Measurements from ENCODE around the gene MARCHF2.

Gene MARCHF2

DNA sequence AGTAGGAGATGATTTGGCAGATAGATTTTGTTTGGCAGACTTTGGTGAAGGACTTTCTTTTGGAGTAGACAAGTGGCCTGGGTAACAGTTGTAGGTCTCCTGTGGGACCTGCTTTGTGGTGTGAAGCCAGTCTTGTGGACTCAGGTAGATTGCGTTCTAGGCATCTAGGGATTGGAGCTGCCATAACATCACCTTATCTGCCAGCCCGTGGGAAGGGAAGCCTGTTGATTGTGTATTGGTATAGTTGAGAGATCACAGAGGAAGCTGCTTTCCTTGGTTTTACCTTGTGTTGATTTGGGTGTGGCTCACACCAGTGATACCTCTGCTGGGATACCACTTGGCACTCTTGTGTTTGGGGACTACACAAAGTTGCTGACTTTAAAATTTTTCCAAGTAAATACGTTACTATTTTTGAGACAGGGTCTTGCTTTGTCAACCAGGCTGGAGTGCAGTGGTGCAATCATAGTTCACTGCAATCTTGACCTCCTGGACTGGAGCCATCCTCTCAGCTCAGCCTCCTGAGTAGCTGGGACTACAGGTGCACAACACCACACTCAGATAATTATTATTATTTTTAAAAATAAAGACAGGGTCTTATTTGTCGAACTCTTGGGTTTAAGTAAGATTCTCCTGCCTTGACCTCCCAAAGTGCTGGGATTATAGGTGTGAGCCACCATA is 39.5 kb downstream of the MARCHF2 start:
- TF ChIP-seq, protein P1, sequence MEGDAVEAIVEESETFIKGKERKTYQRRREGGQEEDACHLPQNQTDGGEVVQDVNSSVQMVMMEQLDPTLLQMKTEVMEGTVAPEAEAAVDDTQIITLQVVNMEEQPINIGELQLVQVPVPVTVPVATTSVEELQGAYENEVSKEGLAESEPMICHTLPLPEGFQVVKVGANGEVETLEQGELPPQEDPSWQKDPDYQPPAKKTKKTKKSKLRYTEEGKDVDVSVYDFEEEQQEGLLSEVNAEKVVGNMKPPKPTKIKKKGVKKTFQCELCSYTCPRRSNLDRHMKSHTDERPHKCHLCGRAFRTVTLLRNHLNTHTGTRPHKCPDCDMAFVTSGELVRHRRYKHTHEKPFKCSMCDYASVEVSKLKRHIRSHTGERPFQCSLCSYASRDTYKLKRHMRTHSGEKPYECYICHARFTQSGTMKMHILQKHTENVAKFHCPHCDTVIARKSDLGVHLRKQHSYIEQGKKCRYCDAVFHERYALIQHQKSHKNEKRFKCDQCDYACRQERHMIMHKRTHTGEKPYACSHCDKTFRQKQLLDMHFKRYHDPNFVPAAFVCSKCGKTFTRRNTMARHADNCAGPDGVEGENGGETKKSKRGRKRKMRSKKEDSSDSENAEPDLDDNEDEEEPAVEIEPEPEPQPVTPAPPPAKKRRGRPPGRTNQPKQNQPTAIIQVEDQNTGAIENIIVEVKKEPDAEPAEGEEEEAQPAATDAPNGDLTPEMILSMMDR (IDR thresholded peaks at IDR 0.05; ENCODE audit: low read depth, low read length): no peak
- DNase-seq (ENCODE audit: low read depth, low spot score): no peak
- no peak overlapping the region for H3K4me3 ChIP-seq (ENCODE audit: low read depth, low read length)
- in situ Hi-C loops (cut with HindIII; ENCODE audit: low sequenced_read_pairs): no loop called here

DNA sequence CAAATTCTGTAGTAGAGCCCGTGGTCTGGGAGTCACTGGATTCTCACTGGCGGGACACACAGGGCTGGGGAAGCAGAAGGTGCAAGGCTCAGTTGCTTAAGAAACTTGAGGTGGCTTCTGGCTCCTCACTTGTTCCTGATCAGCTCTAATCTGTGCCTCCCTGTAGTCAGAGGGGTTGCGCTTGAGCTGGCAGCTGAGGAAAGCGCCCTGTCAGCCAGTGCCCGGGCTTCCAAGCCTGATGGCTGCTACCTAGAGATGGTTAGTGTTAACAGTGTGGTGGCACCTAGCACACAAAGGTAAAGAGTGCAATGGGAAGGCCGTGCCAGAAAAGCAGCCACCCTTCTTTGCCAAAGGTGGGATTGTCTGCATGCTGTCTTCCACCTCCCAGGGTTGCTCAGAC is 40.5 kb downstream of the MARCHF2 start:
- H3K4me3 ChIP-seq (ENCODE audit: low read depth, low read length): no peak overlapping the region
- in situ Hi-C loops (cut with HindIII; ENCODE audit: low sequenced_read_pairs): no loop called here
- no peak for DNase-seq (ENCODE audit: low read depth, low spot score)

DNA sequence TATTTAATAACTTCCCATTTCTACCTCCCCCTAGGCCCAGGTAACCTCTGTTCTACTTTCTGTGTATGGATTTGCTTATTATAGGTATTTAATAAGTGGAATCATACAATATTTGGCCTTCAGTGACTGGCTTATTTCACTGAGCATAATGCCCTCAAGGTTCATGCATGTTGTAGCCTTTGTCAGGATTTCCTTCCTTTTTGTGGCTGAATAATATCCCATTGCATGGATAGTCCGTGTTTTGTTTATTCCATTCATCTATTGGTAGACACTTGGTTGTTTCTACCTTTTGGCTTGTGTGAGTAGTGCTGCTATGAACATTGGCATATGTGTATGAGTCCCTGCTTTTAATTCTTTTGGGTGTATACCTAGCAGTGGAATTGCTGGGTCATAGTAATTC is 41.1 kb downstream of the MARCHF2 start:
- TF ChIP-seq, protein P1 (IDR thresholded peaks at IDR 0.05; ENCODE audit: low read depth, low read length): no peak
- in situ Hi-C loops (cut with HindIII; ENCODE audit: low sequenced_read_pairs): no loop called here
- no peak for DNase-seq (ENCODE audit: low read depth, low spot score)
- no peak overlapping the region for H3K4me3 ChIP-seq (ENCODE audit: low read depth, low read length)

More for the DNA sequence above, 40.5 kb downstream of the MARCHF2 start:
- TF ChIP-seq, protein P1 (IDR thresholded peaks at IDR 0.05; ENCODE audit: low read depth, low read length): no peak

DNA sequence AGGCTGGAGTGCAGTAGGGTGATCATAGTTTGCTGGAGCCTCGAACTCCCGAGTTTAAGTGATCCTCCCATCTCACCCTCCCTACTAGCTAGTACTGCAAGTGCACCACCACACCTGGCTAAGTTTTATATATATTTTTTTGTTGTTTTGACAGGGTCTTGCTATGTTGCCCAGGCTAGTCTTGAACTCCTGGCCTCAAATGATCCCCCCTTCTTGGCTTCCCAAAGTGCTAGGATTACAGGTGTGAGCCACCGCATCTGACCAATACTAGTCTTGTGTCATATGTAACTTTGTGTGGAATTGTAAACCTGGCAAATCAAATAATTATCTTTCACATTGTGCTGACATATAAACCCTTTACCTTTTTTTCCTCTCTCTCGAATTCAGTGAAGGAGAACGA is 41.9 kb downstream of the MARCHF2 start:
- in situ Hi-C loops (cut with HindIII; ENCODE audit: low sequenced_read_pairs): no loop called here
- DNase-seq (ENCODE audit: low read depth, low spot score): no peak
- TF ChIP-seq, protein P1 (IDR thresholded peaks at IDR 0.05; ENCODE audit: low read depth, low read length): no peak
- no peak overlapping the region for H3K4me3 ChIP-seq (ENCODE audit: low read depth, low read length)

DNA sequence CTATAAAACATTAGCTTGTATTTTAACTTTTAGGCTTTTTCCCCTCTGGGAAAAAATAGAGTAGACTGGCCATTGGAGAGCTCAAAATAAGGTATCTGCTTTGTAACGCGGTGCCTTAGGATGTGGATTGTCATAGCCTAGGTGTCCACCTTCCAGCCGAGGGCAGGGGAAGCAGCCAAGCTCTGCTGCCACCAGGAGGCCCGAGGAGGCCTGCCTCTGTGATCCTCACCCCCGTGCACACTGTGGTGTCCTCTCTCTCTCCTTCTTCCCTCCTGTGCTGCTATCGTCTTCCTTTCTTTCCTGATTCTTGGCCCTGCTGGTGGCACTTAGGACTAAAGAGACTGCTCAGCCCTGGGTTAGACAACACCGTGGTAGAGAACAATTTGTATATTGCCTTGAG is 43.0 kb downstream of the MARCHF2 start:
- DNase-seq (ENCODE audit: low read depth, low spot score): no peak
- TF ChIP-seq, protein P1 (IDR thresholded peaks at IDR 0.05; ENCODE audit: low read depth, low read length): peak; percentile 22
- no peak overlapping the region for H3K4me3 ChIP-seq (ENCODE audit: low read depth, low read length)
- in situ Hi-C loops (cut with HindIII; ENCODE audit: low sequenced_read_pairs): no loop called here

DNA sequence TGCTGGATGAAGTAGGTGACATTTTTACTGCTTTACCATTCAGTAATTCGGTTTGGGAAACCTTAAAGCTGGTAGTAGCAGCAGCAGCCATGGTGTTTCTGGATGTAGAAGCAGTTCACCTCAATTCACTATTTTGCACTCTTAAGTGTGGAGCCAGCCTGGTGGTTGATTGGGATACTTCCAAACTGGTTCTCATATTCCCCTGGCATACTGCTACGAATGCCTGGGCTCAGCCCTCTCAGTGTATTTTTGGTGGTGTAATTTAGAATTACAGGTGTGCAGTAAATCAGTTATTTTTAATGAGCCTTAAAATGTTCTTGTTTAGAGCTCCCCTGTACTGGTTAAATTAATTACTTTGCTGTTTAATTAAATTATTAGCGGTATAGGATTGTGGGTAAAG is 44.1 kb downstream of the MARCHF2 start:
- TF ChIP-seq, protein P1 (IDR thresholded peaks at IDR 0.05; ENCODE audit: low read depth, low read length): no peak
- in situ Hi-C loops (cut with HindIII; ENCODE audit: low sequenced_read_pairs): no loop called here
- no peak for DNase-seq (ENCODE audit: low read depth, low spot score)
- H3K4me3 ChIP-seq (ENCODE audit: low read depth, low read length): no peak overlapping the region
